GM23338 (cell line): ENCODE data around the gene CNTN3.

Experiments used
- CREB1 ChIP-seq: fragments of 250-450 bp; sonication (Bioruptor Pico); IDR thresholded peaks from 2 replicates; pipeline ENCODE4 v1.5.0; 2020; ENCODE audit warnings: low read depth, mild to moderate bottlenecking, moderate library complexity
- CTCF ChIP-seq, 2 experiments: fragments of 200-600 bp in 1 of 2; sonication (generic) in 1 of 2; conservative IDR thresholded peaks; 2 replicates each; pipeline versions ENCODE4 v1.5.1 to v1.6.1; 2016 to 2017; ENCODE audit warnings: antibody characterized with exemption in 2 of 2, low read depth in 2 of 2, mild to moderate bottlenecking in 2 of 2, moderate library complexity in 1 of 2
- ETS1 ChIP-seq: IDR thresholded peaks from 2 replicates; pipeline ENCODE4 v1.6.1; 2016; ENCODE audit warnings: antibody characterized with exemption
- EZH2phosphoT487 ChIP-seq: fragments of 200-600 bp; sonication (generic); IDR thresholded peaks from one replicate; pipeline ENCODE4 v1.8.1; 2018; ENCODE audit warnings: antibody characterized with exemption; ENCODE audit not compliant: unreplicated experiment
- JUNB ChIP-seq: IDR thresholded peaks from one replicate; pipeline ENCODE4 v1.6.1; 2016; ENCODE audit warnings: antibody characterized with exemption; ENCODE audit not compliant: unreplicated experiment
- POLR2AphosphoS5 ChIP-seq: IDR thresholded peaks from 2 replicates; pipeline ENCODE4 v1.6.1; 2016; ENCODE audit warnings: antibody characterized with exemption, low read depth
- REST ChIP-seq: IDR thresholded peaks from one replicate; pipeline ENCODE4 v1.6.1; 2018; ENCODE audit warnings: antibody characterized with exemption; ENCODE audit not compliant: unreplicated experiment
- STAT1 ChIP-seq: IDR thresholded peaks from one replicate; pipeline ENCODE4 v1.6.1; 2016; ENCODE audit warnings: antibody characterized with exemption; ENCODE audit not compliant: unreplicated experiment
- ZNF114 ChIP-seq: fragments of 250-450 bp; sonication (Bioruptor Pico); IDR thresholded peaks from 2 replicates; pipeline ENCODE4 v1.5.0; 2020; ENCODE audit warnings: mild to moderate bottlenecking, moderate library complexity

GRCh38 chr3:74605437-74605836 lies 9.0 kb downstream of the CNTN3 start:
- TF ChIP-seq CTCF (conservative IDR thresholded peaks at IDR 0.05; ENCODE audit: low read depth in 2 of 2) (no peak), POLR2AphosphoS5 (no peak), ZNF114 (CRISPR knock-in tag) (no peak), JUNB (no peak), REST (no peak), CREB1 (no peak), ETS1 (no peak), EZH2phosphoT487 (no peak), STAT1 (no peak)
